Measurements from ENCODE around the gene CRTC3.

DNA sequence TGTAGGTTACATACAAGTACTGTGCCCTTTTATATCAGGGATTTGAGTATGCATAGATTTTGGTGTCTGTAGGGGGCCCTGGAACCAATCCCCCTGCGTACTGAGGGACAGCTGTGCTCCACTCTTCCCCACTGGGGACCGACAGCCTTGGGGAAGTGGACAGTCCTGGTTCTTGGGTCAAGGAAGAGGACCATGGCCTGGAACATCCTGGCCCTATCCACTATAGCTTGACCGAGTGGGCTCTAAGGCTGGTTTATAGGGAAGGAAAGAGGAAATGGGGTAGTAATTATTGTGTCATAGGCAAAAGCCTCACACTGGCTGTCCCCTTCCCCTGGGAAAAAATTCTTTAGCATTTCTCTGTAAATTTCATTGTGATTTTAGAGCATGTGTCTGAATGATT, 49.5 kb downstream of the CRTC3 start:
- TF ChIP-seq, protein P1, sequence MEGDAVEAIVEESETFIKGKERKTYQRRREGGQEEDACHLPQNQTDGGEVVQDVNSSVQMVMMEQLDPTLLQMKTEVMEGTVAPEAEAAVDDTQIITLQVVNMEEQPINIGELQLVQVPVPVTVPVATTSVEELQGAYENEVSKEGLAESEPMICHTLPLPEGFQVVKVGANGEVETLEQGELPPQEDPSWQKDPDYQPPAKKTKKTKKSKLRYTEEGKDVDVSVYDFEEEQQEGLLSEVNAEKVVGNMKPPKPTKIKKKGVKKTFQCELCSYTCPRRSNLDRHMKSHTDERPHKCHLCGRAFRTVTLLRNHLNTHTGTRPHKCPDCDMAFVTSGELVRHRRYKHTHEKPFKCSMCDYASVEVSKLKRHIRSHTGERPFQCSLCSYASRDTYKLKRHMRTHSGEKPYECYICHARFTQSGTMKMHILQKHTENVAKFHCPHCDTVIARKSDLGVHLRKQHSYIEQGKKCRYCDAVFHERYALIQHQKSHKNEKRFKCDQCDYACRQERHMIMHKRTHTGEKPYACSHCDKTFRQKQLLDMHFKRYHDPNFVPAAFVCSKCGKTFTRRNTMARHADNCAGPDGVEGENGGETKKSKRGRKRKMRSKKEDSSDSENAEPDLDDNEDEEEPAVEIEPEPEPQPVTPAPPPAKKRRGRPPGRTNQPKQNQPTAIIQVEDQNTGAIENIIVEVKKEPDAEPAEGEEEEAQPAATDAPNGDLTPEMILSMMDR (IDR thresholded peaks at IDR 0.05): no peak
- TF ChIP-seq POLR2A (IDR thresholded peaks at IDR 0.05): no peak
